OCI-LY7 (cell line): ENCODE data around the gene ABCA13. TPM values are rescaled to one million over a fixed set of nuclear protein-coding genes. Genes with fewer than 3 reads are reported as not detected.

ENCODE experiments used
- BruUV-seq: library from RNA; stranded (reverse); fragments of 400-500 nt; replicated peaks from 2 replicates; lab custom pipeline; 2021; lab: Mats Ljungman, UMichigan
- CTCF ChIA-PET: fragments of 300-600 bp; sonication (Branson Sonifier 250); formaldehyde crosslinking; loops from one replicate; lab custom pipeline; 2022; ENCODE audit warnings: antibody characterized with exemption; ENCODE audit not compliant: unreplicated experiment; lab: Charles Lee
- POLR2A ChIA-PET: fragments of 300-600 bp; sonication (Branson Sonifier 250); formaldehyde crosslinking; loops from one replicate; lab custom pipeline; 2022; ENCODE audit warnings: antibody characterized with exemption; lab: Charles Lee
- DNase-seq: peaks from one replicate; pipeline ENCODE4 v3.0.0-alpha.2; 2015; ENCODE audit warnings: low spot score
- H2AFZ ChIP-seq: fragments of 200-600 bp; sonication (generic), shearing (Covaris generic); 2 replicates; pipeline ENCODE4 v1.6.1; 2014; ENCODE audit warnings: mild to moderate bottlenecking, antibody characterized with exemption, low read length, moderate library complexity
- H3K27ac ChIP-seq: fragments of 200-600 bp; sonication (generic); 2 replicates; pipeline ENCODE4 v1.5.1; 2014; ENCODE audit warnings: mixed run types, low read depth, mild to moderate bottlenecking, moderate library complexity, low read length, inconsistent platforms; ENCODE audit not compliant: poor library complexity, severe bottlenecking
- H3K36me3 ChIP-seq: fragments of 200-600 bp; sonication (generic); 2 replicates; pipeline ENCODE4 v1.6.1; 2014; ENCODE audit warnings: mild to moderate bottlenecking, antibody characterized with exemption, low read length, moderate library complexity, mixed read lengths; ENCODE audit not compliant: insufficient read depth
- H3K4me1 ChIP-seq: fragments of 200-600 bp; sonication (generic); 2 replicates; pipeline ENCODE4 v1.5.1; 2014; ENCODE audit warnings: mild to moderate bottlenecking, low read length; ENCODE audit not compliant: insufficient read depth, poor library complexity, severe bottlenecking
- H3K4me2 ChIP-seq: fragments of 200-600 bp; sonication (generic); 2 replicates; pipeline ENCODE4 v1.6.1; 2014; ENCODE audit warnings: mild to moderate bottlenecking, low read length
- H3K4me3 ChIP-seq: fragments of 200-600 bp; sonication (generic); 2 replicates; pipeline ENCODE4 v1.5.1; 2014; ENCODE audit warnings: mild to moderate bottlenecking, low read depth, low read length; ENCODE audit not compliant: poor library complexity, severe bottlenecking
- H3K79me2 ChIP-seq: fragments of 200-600 bp; sonication (generic); 2 replicates; pipeline ENCODE4 v1.6.1; 2016; ENCODE audit warnings: low read depth, mild to moderate bottlenecking, low read length, moderate library complexity, mixed read lengths; ENCODE audit not compliant: insufficient read depth
- H3K9me2 ChIP-seq: fragments of 200-600 bp; sonication (generic); 2 replicates; pipeline ENCODE4 v1.6.1; 2016; ENCODE audit warnings: mild to moderate bottlenecking, low read length, mixed read lengths; ENCODE audit not compliant: insufficient read depth
- H3K9me3 ChIP-seq: fragments of 200-600 bp; sonication (generic); 2 replicates; pipeline ENCODE4 v1.6.1; 2014; ENCODE audit warnings: mild to moderate bottlenecking, mixed run types, low read length, mixed read lengths
- H4K20me1 ChIP-seq: fragments of 200-600 bp; sonication (generic); 2 replicates; pipeline ENCODE4 v1.6.1; 2014; ENCODE audit warnings: mild to moderate bottlenecking, antibody characterized with exemption, low read length, moderate library complexity, mixed read lengths; ENCODE audit not compliant: insufficient read depth
- EZH2phosphoT487 ChIP-seq: fragments of 200-600 bp; sonication (generic); IDR thresholded peaks from 2 replicates; pipeline ENCODE4 v1.6.1; 2018; ENCODE audit warnings: low read depth, borderline replicate concordance, mild to moderate bottlenecking, mixed run types, antibody characterized with exemption, low read length, moderate library complexity, mixed read lengths
- intact Hi-C: fragments of 100-400 bp; cut with micrococcal nuclease; formaldehyde crosslinking; loops from one replicate; pipeline ENCODE4 v1.10.0; 2022; ENCODE audit not compliant: unreplicated experiment
- total RNA-seq, 2 experiments: library from RNA; depleted of rRNA in 1 of 2; stranded (reverse); fragments of >200 nt in 1 of 2; shearing (Covaris generic) in 1 of 2; gene quantifications; 2 replicates each; pipeline ENCODE4 v1.2.3, GENCODE V29; 2014 to 2022
- TF ChIP-seq, protein P1 (sequence below): fragments of 200-600 bp; sonication (generic); conservative IDR thresholded peaks from 2 replicates; pipeline ENCODE4 v1.5.1; 2014; ENCODE audit warnings: mild to moderate bottlenecking, antibody characterized with exemption, low read length, moderate library complexity, mixed read lengths

Gene ABCA13
- total RNA-seq, 2 experiments from 2014 or later, result not detected

DNA sequence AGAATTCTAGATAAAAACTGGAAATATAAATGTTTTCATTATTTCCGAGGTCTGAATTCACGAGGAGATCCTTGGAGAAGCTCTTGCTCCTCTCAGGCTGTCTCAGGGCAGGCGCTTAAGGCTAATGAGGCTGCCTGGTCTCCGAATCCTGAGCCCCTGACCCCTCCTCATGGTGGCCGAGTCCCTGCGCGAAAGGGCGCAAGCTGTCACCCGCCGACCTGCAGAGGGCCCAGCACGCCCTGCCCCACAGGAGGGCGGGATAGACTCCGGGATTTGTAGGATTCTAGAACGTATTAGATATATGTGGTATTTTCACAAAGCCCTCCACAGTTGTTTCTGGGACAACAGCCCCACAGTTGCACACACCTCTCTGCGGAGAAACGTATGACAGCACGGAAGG, 284.1 kb downstream of the ABCA13 start:
- intact Hi-C loops, result no loop called here
- DNase-seq, result no peak
- no peak overlapping the region for H2AFZ ChIP-seq
- H4K20me1 ChIP-seq, result no peaks in the 10 kb centered on the region
- POLR2A ChIA-PET, result no interaction called here
- H3K4me1 ChIP-seq, result no peaks in the 10 kb centered on the region
- CTCF ChIA-PET, result no interaction called here
- H3K79me2 ChIP-seq, result no peaks in the 10 kb centered on the region
- no peaks in the 10 kb centered on the region for H3K9me3 ChIP-seq
- no peaks in the 10 kb centered on the region for H3K36me3 ChIP-seq
- no peak for TF ChIP-seq EZH2phosphoT487
- TF ChIP-seq, protein P1, sequence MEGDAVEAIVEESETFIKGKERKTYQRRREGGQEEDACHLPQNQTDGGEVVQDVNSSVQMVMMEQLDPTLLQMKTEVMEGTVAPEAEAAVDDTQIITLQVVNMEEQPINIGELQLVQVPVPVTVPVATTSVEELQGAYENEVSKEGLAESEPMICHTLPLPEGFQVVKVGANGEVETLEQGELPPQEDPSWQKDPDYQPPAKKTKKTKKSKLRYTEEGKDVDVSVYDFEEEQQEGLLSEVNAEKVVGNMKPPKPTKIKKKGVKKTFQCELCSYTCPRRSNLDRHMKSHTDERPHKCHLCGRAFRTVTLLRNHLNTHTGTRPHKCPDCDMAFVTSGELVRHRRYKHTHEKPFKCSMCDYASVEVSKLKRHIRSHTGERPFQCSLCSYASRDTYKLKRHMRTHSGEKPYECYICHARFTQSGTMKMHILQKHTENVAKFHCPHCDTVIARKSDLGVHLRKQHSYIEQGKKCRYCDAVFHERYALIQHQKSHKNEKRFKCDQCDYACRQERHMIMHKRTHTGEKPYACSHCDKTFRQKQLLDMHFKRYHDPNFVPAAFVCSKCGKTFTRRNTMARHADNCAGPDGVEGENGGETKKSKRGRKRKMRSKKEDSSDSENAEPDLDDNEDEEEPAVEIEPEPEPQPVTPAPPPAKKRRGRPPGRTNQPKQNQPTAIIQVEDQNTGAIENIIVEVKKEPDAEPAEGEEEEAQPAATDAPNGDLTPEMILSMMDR, result no peak
- H3K27ac ChIP-seq, result no peak overlapping the region
- no peaks in the 10 kb centered on the region for H3K9me2 ChIP-seq
- no peak overlapping the region for H3K4me2 ChIP-seq
- no peak overlapping the region for H3K4me3 ChIP-seq
- no TSS peak for BruUV-seq

DNA sequence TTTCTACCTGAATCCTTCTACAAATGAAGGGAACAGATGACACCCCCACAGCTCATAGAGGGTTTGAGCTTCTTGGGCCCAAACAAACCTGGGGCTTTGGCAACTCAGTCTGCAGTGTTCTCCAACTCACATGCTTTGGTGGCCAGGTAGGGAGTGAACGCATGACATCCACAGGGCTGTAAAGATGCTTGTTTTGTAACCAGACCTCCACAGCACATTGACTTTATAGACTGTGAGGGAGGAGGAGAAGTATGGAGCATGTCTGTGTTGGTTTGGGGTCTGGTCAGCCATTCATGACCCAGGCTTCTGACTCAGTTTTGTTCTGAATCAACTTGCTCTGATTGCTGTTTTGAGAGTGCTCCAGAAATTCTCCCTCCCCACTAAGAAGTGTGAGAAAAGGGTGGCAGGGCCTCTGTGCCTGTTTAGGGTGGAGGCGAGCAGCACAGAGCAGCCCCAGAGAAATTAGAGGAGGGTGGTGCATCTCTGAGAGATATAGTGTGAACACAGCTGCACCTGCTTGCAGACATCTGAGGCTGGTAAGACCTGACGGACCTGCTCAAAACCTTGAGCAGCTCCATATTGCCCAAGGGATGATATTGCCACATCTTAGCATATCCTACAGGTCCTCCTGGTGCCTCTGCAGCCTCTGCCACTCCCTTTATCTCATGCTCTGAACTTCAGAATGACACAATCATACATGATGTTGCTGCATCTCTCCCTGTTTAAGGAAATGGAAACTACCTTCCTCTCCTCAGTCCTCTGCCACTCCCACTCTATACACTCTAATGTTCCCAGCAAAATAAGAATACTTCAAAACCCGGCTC, 287.7 kb downstream of the ABCA13 start:
- H3K36me3 ChIP-seq, result no peaks in the 10 kb centered on the region
- no TSS peak for BruUV-seq
- DNase-seq, result no peak
- H3K9me3 ChIP-seq, result no peaks in the 10 kb centered on the region
- H3K79me2 ChIP-seq, result no peaks in the 10 kb centered on the region
- no peaks in the 10 kb centered on the region for H3K4me1 ChIP-seq
- no peak overlapping the region for H3K4me3 ChIP-seq
- ChIA-PET POLR2A (no interaction called here), CTCF (no interaction called here)
- intact Hi-C loops, result no loop called here
- H4K20me1 ChIP-seq, result no peaks in the 10 kb centered on the region
- no peak overlapping the region for H3K4me2 ChIP-seq
- H3K27ac ChIP-seq, result no peak overlapping the region
- no peak overlapping the region for H2AFZ ChIP-seq
- TF ChIP-seq EZH2phosphoT487, result no peak
- TF ChIP-seq, protein P1, result no peak
- no peaks in the 10 kb centered on the region for H3K9me2 ChIP-seq

DNA sequence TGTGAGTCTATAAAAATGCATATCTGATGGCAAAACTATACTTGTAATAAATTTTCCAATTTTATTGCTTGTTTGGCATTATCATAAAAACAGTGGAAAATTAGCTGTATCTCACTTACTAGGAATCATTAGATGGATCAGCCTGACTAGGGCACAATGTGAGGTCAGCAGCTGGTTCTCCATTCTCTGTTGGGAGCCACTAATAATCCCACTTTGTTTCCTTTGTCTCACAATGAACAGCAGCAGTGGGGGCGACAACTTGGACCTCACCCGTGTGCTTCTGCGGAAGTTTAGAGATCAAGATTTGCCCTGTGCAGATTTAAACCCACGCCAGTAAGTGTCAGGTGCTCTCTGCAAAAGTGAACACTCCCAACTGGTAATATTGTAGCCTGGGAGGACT, 295.5 kb downstream of the ABCA13 start:
- H3K36me3 ChIP-seq, result no peaks in the 10 kb centered on the region
- intact Hi-C loops, result no loop called here
- BruUV-seq, result no TSS peak
- TF ChIP-seq, protein P1, result no peak
- no peak for TF ChIP-seq EZH2phosphoT487
- no peaks in the 10 kb centered on the region for H3K4me1 ChIP-seq
- no peaks in the 10 kb centered on the region for H3K9me2 ChIP-seq
- H3K9me3 ChIP-seq, result no peaks in the 10 kb centered on the region
- H3K79me2 ChIP-seq, result no peaks in the 10 kb centered on the region
- no peak overlapping the region for H2AFZ ChIP-seq
- H4K20me1 ChIP-seq, result no peaks in the 10 kb centered on the region
- no peak for DNase-seq
- H3K4me2 ChIP-seq, result no peak overlapping the region
- no peak overlapping the region for H3K4me3 ChIP-seq
- ChIA-PET POLR2A (interaction anchor here (0.6 kb wide), 1 partner anchor 389 kb away, joined by 3 read pairs; no protein-coding TSS in a partner anchor), CTCF (no interaction called here)
- H3K27ac ChIP-seq, result no peak overlapping the region
